Panc1 (cell line): ENCODE results near the gene CLMN. TPM values are rescaled to one million over a fixed set of nuclear protein-coding genes. Genes with fewer than 3 reads are reported as not detected.
"Not testable (repeated sequence)": the region's sequence is repeated elsewhere in the genome, so short reads cannot be mapped to it uniquely, and the experiment has no call there.

Source experiments
- ATAC-seq: fragments of 200-7000 bp; cut with Tn5 transposase; 2 replicates; pipeline ENCODE4 v1.9.1; 2020; ENCODE audit warnings: mild to moderate bottlenecking, moderate library complexity
- BruUV-seq: library from RNA; stranded (reverse); fragments of 400-500 nt; replicated peaks from 2 replicates; lab custom pipeline; 2021; lab: Mats Ljungman, UMichigan
- CTCF ChIA-PET: fragments of 300-600 bp; sonication (Branson Sonifier 250); formaldehyde crosslinking; loops from one replicate; lab custom pipeline; 2022; ENCODE audit warnings: antibody characterized with exemption; lab: Charles Lee
- POLR2A ChIA-PET: fragments of 300-600 bp; sonication (Branson Sonifier 250); formaldehyde crosslinking; loops from one replicate; lab custom pipeline; 2022; ENCODE audit warnings: antibody characterized with exemption; lab: Charles Lee
- DNase-seq: peaks from one replicate; pipeline ENCODE4 v3.0.0-alpha.2; 2010; ENCODE audit warnings: low read depth, low spot score
- H3K27ac ChIP-seq: 2 replicates; pipeline ENCODE4 v1.5.1; 2011; ENCODE audit warnings: mild to moderate bottlenecking, low read length, inconsistent platforms
- H3K27me3 ChIP-seq: fragments of 200-500 bp; sonication (Bioruptor generic); 2 replicates; pipeline ENCODE4 v1.6.0; 2014; ENCODE audit warnings: low read length, inconsistent platforms; ENCODE audit not compliant: control insufficient read depth, insufficient read depth
- H3K36me3 ChIP-seq: fragments of 200-500 bp; sonication (Bioruptor generic); 2 replicates; pipeline ENCODE4 v1.5.1; 2014; ENCODE audit warnings: inconsistent platforms, mild to moderate bottlenecking, low read length, moderate library complexity; ENCODE audit not compliant: control insufficient read depth, insufficient read depth
- H3K4me1 ChIP-seq: 2 replicates; pipeline ENCODE4 v1.5.1; 2011; ENCODE audit warnings: inconsistent platforms, mild to moderate bottlenecking, low read length, moderate library complexity; ENCODE audit not compliant: control insufficient read depth, insufficient read depth
- H3K4me3 ChIP-seq, 2 experiments: 2 replicates each; pipeline ENCODE4 v1.5.1; 2011 to 2012; ENCODE audit warnings: low read depth in 2 of 2, low read length in 2 of 2, mild to moderate bottlenecking in 2 of 2, inconsistent platforms in 1 of 2, moderate library complexity in 1 of 2
- H3K9me3 ChIP-seq: fragments of 200-500 bp; sonication (Bioruptor generic); 2 replicates; pipeline ENCODE4 v1.5.1; 2014; ENCODE audit warnings: low read depth, mild to moderate bottlenecking, inconsistent platforms, low read length, moderate library complexity; ENCODE audit not compliant: control insufficient read depth, insufficient read depth
- CTCF ChIP-seq: fragments of 450-650 bp; IDR thresholded peaks from 2 replicates; pipeline ENCODE4 v1.5.1; 2017; ENCODE audit warnings: mild to moderate bottlenecking
- POLR2AphosphoS5 ChIP-seq: IDR thresholded peaks from 2 replicates; pipeline ENCODE4 v1.6.1; 2012; ENCODE audit warnings: mild to moderate bottlenecking, low read depth, low read length, moderate library complexity
- REST ChIP-seq, 2 experiments: IDR thresholded peaks; 2 replicates each; pipeline ENCODE4 v1.6.1; 2011 to 2012; ENCODE audit warnings: low read depth in 2 of 2, control low read depth in 1 of 2, low read length in 1 of 2, mild to moderate bottlenecking in 1 of 2, moderate library complexity in 1 of 2; ENCODE audit not compliant: insufficient read depth in 1 of 2
- SIN3A ChIP-seq: IDR thresholded peaks from 2 replicates; pipeline ENCODE4 v1.6.1; 2012; ENCODE audit warnings: low read depth, mild to moderate bottlenecking, low read length, moderate library complexity, borderline replicate concordance; ENCODE audit not compliant: insufficient read depth
- TCF7L2 ChIP-seq: IDR thresholded peaks from 2 replicates; pipeline ENCODE4 v1.6.1; 2011; ENCODE audit warnings: mild to moderate bottlenecking, low read depth, low read length, inconsistent platforms
- in situ Hi-C: cut with HindIII; loops from 2 replicates; pipeline ENCODE4 v1.10.0; 2016; ENCODE audit warnings: low sequenced_read_pairs, low pct_unique_long_range_greater_than_20kb
- intact Hi-C: fragments of 100-400 bp; cut with micrococcal nuclease; formaldehyde crosslinking; loops from one replicate; pipeline ENCODE4 v1.10.0; 2022; ENCODE audit not compliant: unreplicated experiment
- total RNA-seq: library from RNA; stranded (reverse); gene quantifications from one replicate; pipeline ENCODE4 v1.2.1, GENCODE V29; 2021; ENCODE audit not compliant: unreplicated experiment

The CLMN gene
- total RNA-seq, 1 experiment from 2014 or later = 34.9 TPM

- TF ChIP-seq TCF7L2 (no peak), SIN3A (no peak), CTCF (no peak), REST (IDR thresholded peaks at IDR 0.05; ENCODE audit: insufficient read depth in 1 of 2, low read depth in 2 of 2, low read length in 1 of 2) (no peak)
- ChIA-PET CTCF (no interaction called here), POLR2A (no interaction called here)
- Histone ChIP-seq H3K27me3 (no peaks in the 10 kb centered on the region), H3K4me1 (no peaks in the 10 kb centered on the region), H3K9me3 (no peaks in the 10 kb centered on the region), H3K27ac (no peak overlapping the region), H3K36me3 (no peaks in the 10 kb centered on the region), H3K4me3 (no peak overlapping the region)
- in situ Hi-C loops = no loop called here
- intact Hi-C loops = no loop called here
- no TSS peak for BruUV-seq
- DNase-seq (no peak), ATAC-seq (no peak)
These were observed 137.3 kb downstream of the CLMN start for GRCh38 chr14:95182379-95182778.

- Histone ChIP-seq H3K36me3 (no peaks in the 10 kb centered on the region), H3K4me1 (no peaks in the 10 kb centered on the region), H3K9me3 (no peaks in the 10 kb centered on the region), H3K27ac (no peak overlapping the region), H3K4me3 (no peak overlapping the region), H3K27me3 (no peaks in the 10 kb centered on the region)
- CTCF ChIA-PET = no interaction called here
- in situ Hi-C loops (no loop called here), intact Hi-C loops (no loop called here)
- DNase-seq = no peak
- no peak for ATAC-seq
- no TSS peak for BruUV-seq
- POLR2A ChIA-PET = no interaction called here
- no peak for TF ChIP-seq POLR2AphosphoS5
- TF ChIP-seq TCF7L2 = no peak
- TF ChIP-seq REST (IDR thresholded peaks at IDR 0.05; ENCODE audit: insufficient read depth in 1 of 2, low read depth in 2 of 2, low read length in 1 of 2) = no peak
- no peak for TF ChIP-seq SIN3A
- no peak for TF ChIP-seq CTCF
These were observed 138.6 kb downstream of the CLMN start for GRCh38 chr14:95180966-95181741.

DNA sequence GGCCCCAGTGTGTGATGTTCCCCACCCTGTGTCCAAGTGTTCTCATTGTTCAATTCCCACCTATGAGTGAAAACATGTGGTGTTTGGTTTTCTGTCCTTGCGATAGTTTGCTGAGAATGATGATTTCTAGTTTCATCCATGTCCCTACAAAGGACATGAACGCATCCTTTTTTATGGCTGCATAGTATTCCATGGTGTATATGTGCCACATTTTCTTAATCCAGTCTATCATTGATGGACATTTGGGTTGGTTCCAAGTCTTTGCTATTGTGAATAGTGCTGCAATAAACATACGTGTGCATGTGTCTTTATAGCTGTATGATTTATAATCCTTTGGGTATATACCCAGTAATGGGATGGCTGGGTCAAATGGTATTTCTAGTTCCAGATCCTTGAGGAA is 144.0 kb downstream of the CLMN start:
- H3K4me1 ChIP-seq, H3K27me3 ChIP-seq, CTCF ChIA-PET, POLR2A ChIA-PET, BruUV-seq, H3K9me3 ChIP-seq, H3K36me3 ChIP-seq, in situ Hi-C loops, ATAC-seq, DNase-seq, intact Hi-C loops, H3K27ac ChIP-seq, H3K4me3 ChIP-seq: not testable (repeated sequence)
